GM18508 (cell line): ENCODE results near the gene LTBP1.

Source experiments
- ATAC-seq: cut with Tn5 transposase; IDR thresholded peaks from one replicate; pipeline ENCODE4 v1.9.1; 2021; ENCODE audit warnings: moderate number of reproducible peaks; ENCODE audit not compliant: insufficient read depth, unreplicated experiment

The LTBP1 gene

DNA sequence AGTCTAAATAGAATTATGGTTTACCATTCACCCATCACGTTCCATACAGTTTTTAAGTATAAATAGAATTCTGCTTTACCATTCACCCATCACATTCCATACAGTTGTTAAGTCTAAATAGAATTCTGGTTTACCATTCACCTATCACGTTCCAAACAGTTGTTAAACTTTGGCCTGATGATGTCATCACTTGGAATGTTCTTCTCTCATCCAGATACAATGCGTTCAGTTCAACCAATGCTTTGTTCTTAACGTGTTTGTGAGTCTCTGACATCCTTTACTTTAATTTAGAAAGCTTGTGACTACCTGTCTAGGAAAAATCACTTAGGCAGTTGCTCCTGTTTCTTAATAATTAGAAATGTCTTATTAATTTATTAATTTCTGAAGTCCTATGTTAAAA, 293.4 kb downstream of the LTBP1 start:
- no peak for ATAC-seq

DNA sequence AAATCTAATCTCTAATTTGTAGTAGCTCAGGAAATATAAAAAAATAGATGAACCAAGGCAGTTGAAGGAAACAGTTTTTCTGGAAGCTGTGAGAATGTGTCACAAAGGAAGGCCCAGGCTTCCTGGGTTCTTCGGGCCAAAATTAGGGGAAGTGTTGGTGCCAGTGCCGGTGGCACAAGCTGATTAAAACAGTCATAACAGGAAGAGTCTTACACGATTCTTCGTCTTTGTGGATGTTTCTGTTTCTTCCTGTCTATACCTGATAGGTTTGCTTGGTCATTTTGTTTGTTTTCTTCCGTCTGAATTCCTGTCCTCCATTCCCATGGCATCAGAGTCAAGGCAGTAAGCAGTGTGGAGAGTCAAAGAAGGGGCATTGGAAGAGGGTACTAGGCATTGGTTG, 294.3 kb downstream of the LTBP1 start:
- no peak for ATAC-seq

DNA sequence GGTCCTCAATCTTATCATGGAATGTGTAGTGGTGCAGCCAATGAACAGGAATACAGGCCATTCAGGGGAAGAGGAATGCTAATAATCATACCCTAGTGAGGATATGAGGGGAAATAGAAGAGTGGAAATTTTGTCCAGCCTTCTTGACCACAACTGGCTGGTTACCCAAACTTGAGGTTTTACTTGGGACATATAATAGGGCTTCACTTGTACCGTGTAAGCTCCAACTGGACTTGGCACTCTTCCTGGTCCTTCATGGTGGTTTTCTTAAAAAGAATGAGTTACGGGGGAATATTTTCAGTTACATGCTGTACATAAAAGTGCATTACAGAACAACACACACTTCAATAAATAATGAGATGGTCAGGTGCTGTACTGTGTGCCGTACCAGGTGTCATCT, 294.8 kb downstream of the LTBP1 start:
- ATAC-seq: no peak

DNA sequence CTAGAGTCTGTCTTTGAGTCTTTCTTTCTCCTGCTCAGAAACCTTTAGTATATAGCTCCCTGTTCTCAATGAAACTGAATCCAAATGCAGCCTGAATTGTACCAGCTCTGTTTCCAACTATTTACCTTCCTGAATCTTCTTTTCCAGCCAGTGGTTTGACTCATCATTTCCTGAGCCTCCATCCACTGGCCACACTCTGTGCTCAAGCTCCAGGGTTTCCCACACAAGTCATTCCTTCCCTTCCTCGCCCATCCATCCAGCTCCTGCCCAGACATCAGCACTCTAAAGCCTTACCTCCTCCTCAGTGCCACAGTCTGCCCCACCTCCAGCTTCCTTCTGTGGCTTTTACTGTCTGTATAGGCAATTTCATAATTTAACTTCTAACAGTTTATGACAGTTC, 296.1 kb downstream of the LTBP1 start:
- ATAC-seq: no peak

DNA sequence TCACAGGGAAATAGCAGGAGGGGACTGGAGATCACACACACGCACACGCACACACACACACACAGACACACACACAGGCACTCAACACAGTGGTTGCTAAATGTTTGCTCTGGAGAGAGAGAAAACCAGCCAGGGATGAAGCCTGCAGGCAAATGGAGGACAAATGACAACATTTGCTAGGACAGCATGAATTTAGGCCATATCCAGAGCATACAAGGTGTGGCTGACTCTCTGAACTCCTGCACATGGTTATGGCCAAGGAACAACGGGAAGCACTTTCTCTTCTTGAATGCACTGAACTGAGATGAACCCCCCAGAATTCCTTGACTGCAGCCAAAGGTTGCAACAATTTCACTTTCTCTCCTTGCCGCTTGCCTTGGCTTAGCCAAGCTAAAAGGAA, 299.7 kb downstream of the LTBP1 start:
- ATAC-seq: no peak

DNA sequence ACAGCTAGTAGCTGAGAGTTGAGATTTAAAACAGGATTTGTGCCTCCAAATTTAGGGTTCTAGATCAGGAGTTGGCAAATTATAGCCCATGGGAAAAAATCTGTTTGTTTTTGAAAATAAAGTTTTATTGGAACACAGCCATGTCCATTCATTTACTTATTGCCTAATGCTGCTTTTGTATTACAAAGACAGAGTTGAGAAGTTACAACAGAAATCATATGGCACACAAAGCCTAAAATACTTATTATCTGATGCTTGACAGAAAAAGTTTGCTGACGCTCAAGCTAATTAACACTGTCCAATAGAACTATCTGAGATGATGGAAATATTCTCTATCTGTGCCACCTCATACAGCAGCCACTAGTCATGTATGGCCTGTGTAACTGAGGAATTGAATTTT, 300.6 kb downstream of the LTBP1 start:
- ATAC-seq: no peak

DNA sequence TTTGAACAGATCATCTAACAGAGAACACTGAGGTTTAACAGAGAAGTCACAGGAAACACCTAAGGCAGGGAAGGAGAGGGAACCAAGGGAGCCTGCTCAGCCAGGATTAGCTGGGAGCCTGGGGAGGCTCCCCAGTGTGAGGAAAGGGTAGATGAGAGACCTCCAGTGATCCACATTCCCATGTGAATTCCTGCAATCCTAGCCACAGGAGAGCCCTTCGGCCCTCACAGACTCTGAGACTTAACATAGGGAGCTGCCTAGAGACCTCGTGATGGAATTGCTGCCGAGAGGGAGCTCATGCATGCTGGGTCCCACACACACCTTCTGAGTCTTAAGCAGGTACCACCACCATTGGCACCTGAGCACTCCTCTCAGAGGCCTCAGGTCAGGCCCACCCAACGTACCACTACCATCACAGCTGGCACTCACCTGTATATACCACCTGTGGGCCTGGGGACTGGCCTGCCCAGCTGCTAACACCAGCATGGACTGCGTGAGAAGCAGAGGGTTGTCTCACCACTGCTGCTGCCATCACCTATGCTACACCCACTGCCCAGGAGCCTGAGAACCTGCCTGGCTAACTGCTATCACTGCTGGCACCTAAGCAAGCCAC, 303.8 kb downstream of the LTBP1 start:
- no peak for ATAC-seq

DNA sequence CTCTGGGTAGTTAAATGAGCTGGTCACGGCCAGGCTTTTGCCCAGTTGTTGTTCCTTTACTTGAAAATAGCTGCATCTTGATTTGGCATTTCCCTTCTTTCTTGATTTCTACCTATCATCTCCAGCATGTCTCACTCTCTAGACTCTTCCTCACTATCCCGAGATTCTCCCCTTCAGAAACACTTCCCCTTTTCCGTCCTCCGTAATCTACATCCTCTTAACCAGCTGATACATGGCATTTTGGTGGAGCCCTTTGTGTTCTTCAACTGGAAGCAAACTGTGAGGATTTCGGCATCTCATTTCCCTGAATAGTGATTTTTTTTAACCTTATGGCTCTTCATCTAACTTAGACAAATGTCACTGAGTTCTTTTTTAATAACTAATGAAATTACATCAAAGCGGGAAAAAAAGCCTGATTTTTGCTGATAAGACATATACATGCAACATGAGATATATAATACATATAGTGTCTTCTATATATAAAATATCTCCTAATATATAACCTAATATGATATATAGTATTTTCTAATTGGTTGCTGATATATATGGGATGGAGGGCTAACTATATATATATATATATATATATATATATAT, 309.5 kb downstream of the LTBP1 start:
- ATAC-seq: no peak

DNA sequence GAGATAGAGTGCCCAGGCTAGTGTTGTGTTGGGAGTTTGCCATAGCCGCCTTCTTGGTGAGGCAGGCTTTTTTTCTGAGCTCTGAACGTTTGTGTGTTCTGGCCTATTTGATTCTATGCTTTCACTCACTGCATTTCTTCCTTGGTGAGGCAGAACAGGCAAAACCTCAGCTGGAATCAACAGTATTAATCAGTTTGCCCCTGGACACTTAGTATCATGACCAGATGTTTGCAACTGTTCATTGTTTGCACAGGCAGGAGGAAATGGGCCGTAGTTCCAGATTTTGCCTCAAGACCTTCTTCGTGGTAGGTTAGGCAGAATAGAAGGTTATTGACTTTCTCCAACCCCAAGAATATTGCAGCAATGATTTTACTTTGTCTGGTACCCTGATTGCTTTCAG, 311.6 kb downstream of the LTBP1 start:
- ATAC-seq: no peak

DNA sequence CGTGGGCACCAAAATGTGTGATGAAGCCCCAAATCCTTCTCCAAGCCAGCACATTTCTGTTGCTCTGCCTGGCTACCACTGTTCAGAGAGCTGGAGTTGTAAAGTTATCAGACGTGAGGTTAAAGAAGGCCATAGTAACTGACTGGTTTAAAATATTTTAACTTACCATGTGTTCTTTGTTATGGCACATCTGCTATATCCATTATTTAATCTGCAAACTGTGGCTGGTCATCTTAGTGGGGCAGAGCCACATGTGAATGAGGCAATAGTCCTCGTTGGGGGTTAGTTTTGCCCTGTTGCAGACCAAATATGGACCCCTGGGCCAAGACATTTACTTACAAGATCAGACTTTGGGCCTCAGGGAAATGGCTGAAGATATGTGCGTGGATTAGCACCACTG, 315.3 kb downstream of the LTBP1 start:
- no peak for ATAC-seq

DNA sequence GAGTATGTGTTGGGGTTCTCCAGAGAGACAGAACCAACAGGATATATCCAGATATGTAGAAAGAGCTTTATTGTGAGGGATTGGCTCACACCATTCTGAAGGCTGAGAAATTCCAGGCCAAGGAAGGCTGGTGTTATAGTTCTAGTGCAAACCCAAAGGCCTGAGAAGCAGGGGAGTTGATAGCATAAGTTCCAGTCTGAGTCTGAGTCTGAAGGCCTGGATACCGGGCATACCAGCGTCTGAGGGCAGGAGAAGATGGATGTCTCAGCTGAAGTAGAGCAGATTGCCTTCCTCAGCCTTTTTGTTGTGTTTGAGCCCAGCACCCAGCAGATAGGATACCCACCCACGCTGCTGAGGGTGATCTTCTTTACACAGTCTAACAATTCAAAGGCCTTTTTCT, 318.0 kb downstream of the LTBP1 start:
- ATAC-seq: no peak

DNA sequence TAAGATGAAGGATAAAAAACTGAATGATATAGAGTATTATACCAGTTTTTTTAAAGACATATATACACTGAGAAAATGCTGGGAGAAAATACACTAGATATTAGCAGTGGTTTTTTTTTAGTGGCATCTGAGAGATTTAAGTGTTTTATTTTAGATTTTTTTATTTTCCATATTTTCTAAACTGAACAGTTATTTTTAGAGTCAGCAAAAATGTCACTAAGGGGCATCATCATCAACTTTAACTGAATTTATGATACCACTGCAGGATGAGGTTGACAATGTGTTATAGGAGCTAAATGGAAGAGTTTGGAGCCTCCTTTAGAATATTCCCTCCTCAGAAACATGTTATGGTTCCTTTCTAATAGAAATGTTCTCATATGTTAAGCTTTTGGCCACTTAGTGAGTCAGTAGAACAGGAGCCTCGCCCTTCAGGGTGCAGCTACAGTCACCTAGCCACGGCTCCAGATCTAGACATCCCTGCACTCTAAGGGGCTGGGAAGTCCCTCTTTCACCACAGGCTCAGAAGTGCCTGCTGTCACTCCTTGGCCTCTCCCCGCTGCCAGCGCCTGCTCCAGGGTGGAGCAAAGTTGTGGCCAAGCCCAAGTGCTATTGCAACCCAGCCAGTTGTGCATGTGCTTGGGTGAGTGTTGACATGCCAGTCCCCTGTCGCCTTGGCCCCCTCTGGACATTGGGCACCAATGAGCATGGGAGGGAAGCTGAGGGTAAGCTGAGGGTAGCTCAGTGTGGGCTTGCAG, 319.0 kb downstream of the LTBP1 start:
- no peak for ATAC-seq

DNA sequence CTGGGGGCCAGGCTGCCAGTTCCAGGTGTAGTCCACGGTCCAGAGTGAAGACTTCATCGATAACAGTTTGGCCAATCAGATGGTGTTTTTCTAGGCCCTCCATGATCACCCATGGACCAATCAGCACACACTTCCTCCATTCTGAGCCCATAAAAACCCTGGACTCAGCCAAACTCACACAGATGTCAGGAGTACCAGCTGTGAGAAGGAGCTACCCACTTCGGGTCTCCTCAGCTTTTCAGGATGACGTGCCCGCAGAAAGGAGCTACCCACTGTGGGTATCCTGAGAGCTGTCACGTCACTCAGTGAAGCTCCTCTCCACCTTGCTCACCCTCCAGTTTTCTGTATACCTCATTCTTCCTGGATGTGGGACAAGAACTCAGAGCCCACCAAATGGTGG, 319.7 kb downstream of the LTBP1 start:
- no peak for ATAC-seq

DNA sequence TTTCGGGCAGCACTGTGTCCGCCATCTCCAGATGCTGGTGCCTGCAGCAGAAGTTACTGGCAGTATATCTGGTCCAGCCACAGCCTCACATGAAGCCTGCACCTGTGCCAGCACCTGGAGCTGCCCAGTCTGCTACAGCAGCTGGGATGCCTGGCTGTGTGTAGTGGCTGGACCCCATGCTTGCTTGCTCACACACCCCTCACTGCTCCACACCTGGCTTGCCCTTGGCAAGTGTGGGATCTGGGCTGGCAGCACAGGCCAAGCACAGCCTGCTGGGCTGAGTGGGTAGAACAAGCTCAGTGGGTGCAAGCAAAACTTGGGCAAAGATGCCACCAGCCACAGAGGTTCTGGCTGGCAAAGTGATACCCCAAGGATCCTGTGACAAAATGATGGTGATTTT, 320.3 kb downstream of the LTBP1 start:
- no peak for ATAC-seq

DNA sequence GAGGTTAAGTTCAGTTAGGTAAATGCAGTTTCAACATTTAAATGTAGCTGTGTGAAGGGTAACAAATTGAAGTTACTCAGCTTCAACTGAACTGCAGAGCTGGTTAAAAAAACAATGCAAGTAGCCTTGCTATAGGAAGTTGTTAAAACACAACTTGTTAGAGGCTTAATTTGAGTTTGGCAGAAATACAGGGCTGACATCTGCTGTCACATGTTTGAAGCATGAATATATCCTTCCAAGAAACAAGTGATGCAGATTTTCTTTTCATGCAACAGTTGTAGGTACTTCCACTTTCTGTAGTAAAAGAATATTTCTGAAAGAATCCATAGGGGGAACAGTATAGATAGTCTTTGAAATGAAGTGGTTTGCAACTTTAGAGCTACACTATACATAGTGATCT, 321.0 kb downstream of the LTBP1 start:
- no peak for ATAC-seq

DNA sequence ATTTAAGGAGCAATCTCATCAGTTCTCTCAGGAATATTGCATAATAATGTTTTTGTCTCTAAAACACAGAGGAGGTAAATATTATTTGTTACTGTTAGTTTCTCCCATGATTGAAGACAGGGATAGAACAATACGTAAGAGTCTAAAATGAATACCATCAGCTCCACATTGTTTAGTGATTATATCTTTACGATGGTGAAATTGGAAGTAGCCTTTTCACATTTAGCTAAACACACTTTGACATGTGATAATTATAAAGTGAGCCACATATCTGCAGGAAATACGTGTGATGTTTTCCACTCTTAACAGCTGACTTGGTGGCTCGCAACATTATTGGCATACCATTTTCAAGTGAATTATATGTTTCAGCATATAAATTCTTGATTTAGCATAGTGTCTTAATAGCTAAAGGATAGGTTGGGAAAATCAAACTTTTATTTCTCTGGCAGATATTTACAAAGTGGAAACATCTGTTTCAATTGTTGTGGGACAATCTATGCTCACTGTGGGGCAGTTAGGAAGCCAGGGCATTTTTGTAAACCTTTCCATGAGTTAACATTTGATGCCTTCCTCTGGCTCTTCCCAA, 321.6 kb downstream of the LTBP1 start:
- no peak for ATAC-seq

DNA sequence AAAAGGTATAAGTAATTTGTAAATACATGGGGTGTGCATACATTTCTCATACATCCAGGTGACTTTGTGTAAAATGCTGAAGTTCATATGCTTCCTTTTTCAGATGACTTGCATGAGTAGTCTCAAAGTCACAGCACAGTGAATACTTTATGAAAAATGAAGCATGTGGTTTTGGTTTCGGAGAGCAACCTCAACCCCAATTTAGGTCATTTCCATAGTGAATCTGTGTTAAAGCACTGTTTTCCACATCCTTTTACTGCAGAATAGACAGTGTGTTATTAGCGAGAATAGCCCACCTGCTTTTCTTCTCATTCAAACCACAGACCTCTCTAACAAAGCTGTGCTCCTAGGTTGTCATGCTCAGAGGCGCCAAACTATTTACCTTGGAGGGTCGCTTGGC, 325.2 kb downstream of the LTBP1 start:
- peak; percentile 92 for ATAC-seq

DNA sequence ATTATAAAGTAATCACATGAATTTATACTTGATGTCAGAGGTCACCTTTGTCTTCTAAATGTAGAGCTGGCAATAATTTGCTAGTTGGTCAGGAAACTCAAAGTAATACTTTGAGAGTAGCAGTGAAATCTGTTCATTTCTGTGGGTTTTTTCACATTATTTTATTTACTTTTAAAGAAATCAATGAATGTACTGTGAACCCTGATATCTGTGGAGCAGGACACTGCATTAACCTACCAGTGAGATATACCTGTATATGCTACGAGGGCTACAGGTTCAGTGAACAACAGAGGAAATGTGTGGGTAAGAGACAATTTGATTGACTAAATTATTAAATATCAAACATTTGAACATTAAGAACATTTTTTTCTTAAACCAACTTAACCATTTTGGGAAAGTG, 326.7 kb downstream of the LTBP1 start:
- no peak for ATAC-seq

DNA sequence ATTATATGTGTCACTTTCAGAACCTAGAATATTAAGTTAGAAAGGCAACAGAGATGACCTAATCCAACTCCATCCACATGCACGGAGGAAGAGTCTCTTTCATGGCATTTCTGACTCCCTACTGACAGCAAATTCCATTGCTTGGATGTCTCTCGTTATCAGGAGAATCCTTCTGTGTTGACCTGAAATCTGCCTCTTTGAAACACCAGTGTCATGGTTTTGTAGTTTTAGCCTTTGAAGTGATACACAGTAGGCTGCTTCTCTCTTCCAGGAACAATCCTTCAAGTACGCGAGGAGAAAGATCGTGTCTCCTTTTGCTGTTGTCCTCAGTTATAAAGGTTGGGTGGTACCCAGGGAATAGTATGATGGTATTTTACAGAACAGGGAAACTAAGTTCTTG, 327.8 kb downstream of the LTBP1 start:
- ATAC-seq: no peak

DNA sequence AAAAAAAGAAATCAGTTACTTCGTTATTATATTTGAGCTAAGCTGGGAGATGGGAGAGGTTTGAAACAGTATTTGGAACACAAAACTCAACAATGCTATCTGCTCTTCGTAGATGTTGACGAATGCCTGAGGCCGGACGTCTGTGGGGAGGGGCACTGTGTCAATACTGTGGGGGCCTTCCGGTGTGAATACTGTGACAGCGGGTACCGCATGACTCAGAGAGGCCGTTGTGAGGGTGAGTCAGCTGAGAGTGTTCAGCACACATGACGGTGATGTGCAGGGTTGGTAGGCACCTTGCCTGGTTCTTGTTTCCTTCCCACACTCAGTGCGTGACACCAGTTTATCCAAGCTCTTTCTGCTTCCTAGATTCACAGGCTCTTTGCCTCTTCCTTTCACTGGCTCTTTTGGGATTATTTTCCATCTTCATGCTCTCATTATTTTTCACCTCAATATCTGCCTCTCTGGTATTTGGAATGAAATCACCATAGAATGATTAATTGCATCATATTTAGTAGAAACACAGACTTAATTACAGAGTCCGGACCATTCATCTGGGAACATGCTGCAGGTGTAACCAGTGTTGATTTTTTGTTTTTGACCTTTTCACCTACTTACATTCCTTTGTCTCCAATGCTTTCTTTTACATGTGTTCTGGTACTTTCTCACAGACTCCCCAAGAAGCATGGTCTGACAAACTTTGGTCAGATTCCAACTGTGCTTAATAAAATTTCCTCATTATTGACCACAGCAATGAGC, 329.1 kb downstream of the LTBP1 start:
- ATAC-seq: no peak

DNA sequence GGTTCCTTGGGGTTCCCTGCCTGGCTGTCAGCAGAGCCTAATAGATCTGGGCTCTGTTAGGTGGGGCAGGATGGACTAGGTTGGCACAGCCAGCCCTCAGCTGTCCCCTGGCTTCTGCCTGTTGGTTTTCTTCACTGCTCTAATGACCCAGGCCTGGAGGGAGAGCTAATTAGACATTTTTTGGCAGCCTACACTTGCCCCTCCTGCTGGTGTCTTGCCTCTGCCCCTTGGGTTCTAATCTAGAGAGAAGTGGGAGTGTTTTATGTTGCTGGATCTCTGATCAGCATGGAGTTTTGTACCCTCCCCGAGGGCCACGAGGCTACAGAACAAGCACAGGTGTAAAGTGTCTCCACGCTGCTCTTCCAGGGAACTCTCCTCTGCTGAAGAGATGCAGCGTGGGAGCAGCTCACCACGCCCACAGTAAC, 330.3 kb downstream of the LTBP1 start:
- no peak for ATAC-seq
